ENCODE data around the gene NSUN6.

NSUN6 gene

GRCh38 chr10:18551473-18551872 is 99.9 kb downstream of the NSUN6 start:
- no peaks in the 10 kb centered on the region for H3K9me3 ChIP-seq (replicated peaks; ENCODE audit: low read length)
- H3K4me1 ChIP-seq (ENCODE audit: control insufficient read depth, insufficient read depth, low read length): no peaks in the 10 kb centered on the region
- H3K9ac ChIP-seq (ENCODE audit: low read depth, low read length): no peak overlapping the region
- H3K4me3 ChIP-seq (ENCODE audit: low read length): no peak overlapping the region
- no peak overlapping the region for H3K4me2 ChIP-seq (ENCODE audit: low read length)
- H3K36me3 ChIP-seq (ENCODE audit: insufficient read depth, low read length): no peaks in the 10 kb centered on the region
- H3K27me3 ChIP-seq (ENCODE audit: control insufficient read depth, insufficient read depth, low read length): no peaks in the 10 kb centered on the region

- no peaks in the 10 kb centered on the region for H3K9me3 ChIP-seq (replicated peaks; ENCODE audit: low read length)
- no peaks in the 10 kb centered on the region for H3K36me3 ChIP-seq (ENCODE audit: insufficient read depth, low read length)
- H3K4me2 ChIP-seq (ENCODE audit: low read length): no peak overlapping the region
- no peaks in the 10 kb centered on the region for H3K4me1 ChIP-seq (ENCODE audit: control insufficient read depth, insufficient read depth, low read length)
- H3K27me3 ChIP-seq (ENCODE audit: control insufficient read depth, insufficient read depth, low read length): no peaks in the 10 kb centered on the region
- H3K4me3 ChIP-seq (ENCODE audit: low read length): no peak overlapping the region
- H3K9ac ChIP-seq (ENCODE audit: low read depth, low read length): no peak overlapping the region
These were observed 102.3 kb downstream of the NSUN6 start for GRCh38 chr10:18549105-18549504.

- no peaks in the 10 kb centered on the region for H3K4me1 ChIP-seq (ENCODE audit: control insufficient read depth, insufficient read depth, low read length)
- H3K36me3 ChIP-seq (ENCODE audit: insufficient read depth, low read length): no peaks in the 10 kb centered on the region
- H3K9me3 ChIP-seq (replicated peaks; ENCODE audit: low read length): no peaks in the 10 kb centered on the region
- no peak overlapping the region for H3K4me2 ChIP-seq (ENCODE audit: low read length)
- H3K4me3 ChIP-seq (ENCODE audit: low read length): no peak overlapping the region
- no peaks in the 10 kb centered on the region for H3K27me3 ChIP-seq (ENCODE audit: control insufficient read depth, insufficient read depth, low read length)
- no peak overlapping the region for H3K9ac ChIP-seq (ENCODE audit: low read depth, low read length)
These were observed 105.6 kb downstream of the NSUN6 start for GRCh38 chr10:18545621-18546305.

GRCh38 chr10:18542832-18543231 is 108.6 kb downstream of the NSUN6 start:
- H3K36me3 ChIP-seq (ENCODE audit: insufficient read depth, low read length): no peaks in the 10 kb centered on the region
- no peak overlapping the region for H3K4me3 ChIP-seq (ENCODE audit: low read length)
- no peak overlapping the region for H3K4me2 ChIP-seq (ENCODE audit: low read length)
- no peaks in the 10 kb centered on the region for H3K27me3 ChIP-seq (ENCODE audit: control insufficient read depth, insufficient read depth, low read length)
- no peak overlapping the region for H3K9ac ChIP-seq (ENCODE audit: low read depth, low read length)
- H3K4me1 ChIP-seq (ENCODE audit: control insufficient read depth, insufficient read depth, low read length): no peaks in the 10 kb centered on the region
- H3K9me3 ChIP-seq (replicated peaks; ENCODE audit: low read length): no peaks in the 10 kb centered on the region

- H3K36me3 ChIP-seq (ENCODE audit: insufficient read depth, low read length): no peaks in the 10 kb centered on the region
- no peak overlapping the region for H3K4me3 ChIP-seq (ENCODE audit: low read length)
- no peak overlapping the region for H3K9ac ChIP-seq (ENCODE audit: low read depth, low read length)
- H3K4me2 ChIP-seq (ENCODE audit: low read length): no peak overlapping the region
- H3K9me3 ChIP-seq (replicated peaks; ENCODE audit: low read length): no peaks in the 10 kb centered on the region
- no peaks in the 10 kb centered on the region for H3K27me3 ChIP-seq (ENCODE audit: control insufficient read depth, insufficient read depth, low read length)
- H3K4me1 ChIP-seq (ENCODE audit: control insufficient read depth, insufficient read depth, low read length): no peaks in the 10 kb centered on the region
These were observed 111.2 kb downstream of the NSUN6 start for GRCh38 chr10:18540195-18540594.

GRCh38 chr10:18539335-18539734 is 112.1 kb downstream of the NSUN6 start:
- Histone ChIP-seq H3K4me2 (ENCODE audit: low read length) (no peak overlapping the region), H3K36me3 (ENCODE audit: insufficient read depth, low read length) (no peaks in the 10 kb centered on the region), H3K9ac (ENCODE audit: low read depth, low read length) (no peak overlapping the region), H3K4me1 (ENCODE audit: control insufficient read depth, insufficient read depth, low read length) (no peaks in the 10 kb centered on the region), H3K27me3 (ENCODE audit: control insufficient read depth, insufficient read depth, low read length) (no peaks in the 10 kb centered on the region), H3K4me3 (ENCODE audit: low read length) (no peak overlapping the region), H3K9me3 (replicated peaks; ENCODE audit: low read length) (no peaks in the 10 kb centered on the region)

- H3K4me1 ChIP-seq (ENCODE audit: control insufficient read depth, insufficient read depth, low read length): no peaks in the 10 kb centered on the region
- H3K9ac ChIP-seq (ENCODE audit: low read depth, low read length): no peak overlapping the region
- no peaks in the 10 kb centered on the region for H3K27me3 ChIP-seq (ENCODE audit: control insufficient read depth, insufficient read depth, low read length)
- no peaks in the 10 kb centered on the region for H3K9me3 ChIP-seq (replicated peaks; ENCODE audit: low read length)
- no peaks in the 10 kb centered on the region for H3K36me3 ChIP-seq (ENCODE audit: insufficient read depth, low read length)
- no peak overlapping the region for H3K4me3 ChIP-seq (ENCODE audit: low read length)
- no peak overlapping the region for H3K4me2 ChIP-seq (ENCODE audit: low read length)
These were observed 117.5 kb downstream of the NSUN6 start for GRCh38 chr10:18533896-18534295.

GRCh38 chr10:18532881-18533535 is 118.4 kb downstream of the NSUN6 start:
- no peaks in the 10 kb centered on the region for H3K4me1 ChIP-seq (ENCODE audit: control insufficient read depth, insufficient read depth, low read length)
- H3K9ac ChIP-seq (ENCODE audit: low read depth, low read length): no peak overlapping the region
- H3K27me3 ChIP-seq (ENCODE audit: control insufficient read depth, insufficient read depth, low read length): no peaks in the 10 kb centered on the region
- no peak overlapping the region for H3K4me3 ChIP-seq (ENCODE audit: low read length)
- no peak overlapping the region for H3K4me2 ChIP-seq (ENCODE audit: low read length)
- no peaks in the 10 kb centered on the region for H3K9me3 ChIP-seq (replicated peaks; ENCODE audit: low read length)
- no peaks in the 10 kb centered on the region for H3K36me3 ChIP-seq (ENCODE audit: insufficient read depth, low read length)

GRCh38 chr10:18528292-18528691 is 123.1 kb downstream of the NSUN6 start:
- H3K4me3 ChIP-seq (ENCODE audit: low read length): no peak overlapping the region

GRCh38 chr10:18527687-18528086 is 123.7 kb downstream of the NSUN6 start:
- no peak overlapping the region for H3K4me3 ChIP-seq (ENCODE audit: low read length)
- H3K4me2 ChIP-seq (ENCODE audit: low read length): no peak overlapping the region
- no peaks in the 10 kb centered on the region for H3K36me3 ChIP-seq (ENCODE audit: insufficient read depth, low read length)
- H3K9me3 ChIP-seq (replicated peaks; ENCODE audit: low read length): no peaks in the 10 kb centered on the region
- H3K27me3 ChIP-seq (ENCODE audit: control insufficient read depth, insufficient read depth, low read length): no peaks in the 10 kb centered on the region
- H3K9ac ChIP-seq (ENCODE audit: low read depth, low read length): no peak overlapping the region
- H3K4me1 ChIP-seq (ENCODE audit: control insufficient read depth, insufficient read depth, low read length): no peaks in the 10 kb centered on the region

More at GRCh38 chr10:18528292-18528691, 123.1 kb downstream of the NSUN6 start:
- Histone ChIP-seq H3K4me2 (ENCODE audit: low read length) (no peak overlapping the region), H3K27me3 (ENCODE audit: control insufficient read depth, insufficient read depth, low read length) (no peaks in the 10 kb centered on the region), H3K36me3 (ENCODE audit: insufficient read depth, low read length) (no peaks in the 10 kb centered on the region), H3K9ac (ENCODE audit: low read depth, low read length) (no peak overlapping the region), H3K9me3 (replicated peaks; ENCODE audit: low read length) (no peaks in the 10 kb centered on the region), H3K4me1 (ENCODE audit: control insufficient read depth, insufficient read depth, low read length) (no peaks in the 10 kb centered on the region)

- no peak overlapping the region for H3K4me3 ChIP-seq (ENCODE audit: low read length)
- H3K4me1 ChIP-seq (ENCODE audit: control insufficient read depth, insufficient read depth, low read length): no peaks in the 10 kb centered on the region
- H3K4me2 ChIP-seq (ENCODE audit: low read length): no peak overlapping the region
- H3K36me3 ChIP-seq (ENCODE audit: insufficient read depth, low read length): no peaks in the 10 kb centered on the region
- no peaks in the 10 kb centered on the region for H3K9me3 ChIP-seq (replicated peaks; ENCODE audit: low read length)
- no peaks in the 10 kb centered on the region for H3K27me3 ChIP-seq (ENCODE audit: control insufficient read depth, insufficient read depth, low read length)
- H3K9ac ChIP-seq (ENCODE audit: low read depth, low read length): no peak overlapping the region
These were observed 127.5 kb downstream of the NSUN6 start for GRCh38 chr10:18523858-18524257.

GRCh38 chr10:18523025-18523424 is 128.4 kb downstream of the NSUN6 start:
- Histone ChIP-seq H3K9ac (ENCODE audit: low read depth, low read length) (no peak overlapping the region), H3K4me1 (ENCODE audit: control insufficient read depth, insufficient read depth, low read length) (no peaks in the 10 kb centered on the region), H3K9me3 (replicated peaks; ENCODE audit: low read length) (no peaks in the 10 kb centered on the region), H3K36me3 (ENCODE audit: insufficient read depth, low read length) (no peaks in the 10 kb centered on the region), H3K4me2 (ENCODE audit: low read length) (no peak overlapping the region), H3K27me3 (ENCODE audit: control insufficient read depth, insufficient read depth, low read length) (no peaks in the 10 kb centered on the region), H3K4me3 (ENCODE audit: low read length) (no peak overlapping the region)
